Subcutaneous abdominal adipose tissue (tissue), 5 donors: ENCODE results near the gene MOB3A.

Experiments used
- H3K27ac ChIP-seq: one replicate; pipeline ENCODE4 v1.7.0; 2013; ENCODE audit warnings: low read depth, mild to moderate bottlenecking, inconsistent platforms, low read length, moderate library complexity
- H3K27me3 ChIP-seq, 5 donors: one replicate each; pipeline ENCODE4 v1.7.0; 2013; ENCODE audit warnings: low read length in 5 of 5, inconsistent platforms in 1 of 5; ENCODE audit not compliant: control insufficient read depth in 5 of 5, insufficient read depth in 4 of 5
- H3K36me3 ChIP-seq, 5 donors: one replicate each; pipeline ENCODE4 v1.7.0; 2013; ENCODE audit warnings: low read length in 5 of 5; ENCODE audit not compliant: control insufficient read depth in 5 of 5, insufficient read depth in 5 of 5
- H3K4me1 ChIP-seq, 5 donors: one replicate each; pipeline ENCODE4 v1.7.0; 2013; ENCODE audit warnings: low read length in 5 of 5, mild to moderate bottlenecking in 3 of 5, moderate library complexity in 1 of 5; ENCODE audit not compliant: control insufficient read depth in 5 of 5, insufficient read depth in 5 of 5
- H3K4me3 ChIP-seq, 5 donors: one replicate each; pipeline ENCODE4 v1.7.0; 2013; ENCODE audit warnings: low read length in 5 of 5, low read depth in 1 of 5
- H3K9ac ChIP-seq, 5 donors: one replicate each; pipeline ENCODE4 v1.7.0; 2013; ENCODE audit warnings: low read length in 5 of 5, mild to moderate bottlenecking in 4 of 5, moderate library complexity in 3 of 5
- H3K9me3 ChIP-seq, 5 donors: one replicate each; pipeline ENCODE4 v1.7.0; 2013; ENCODE audit warnings: low read length in 5 of 5; ENCODE audit not compliant: control insufficient read depth in 5 of 5
- donor health status: healthy.
- donor health status: healthy.
- donor health status: healthy.
- donor health status: healthy.
- donor health status: healthy.

The MOB3A gene

GRCh38 chr19:2051773-2052704, 44.1 kb downstream of the MOB3A start:
- Histone ChIP-seq H3K4me1 (peaks cover 26 to 75% (median 70%) of the 10 kb centered on the region in 5 donors), H3K9ac (peak overlapping the region; percentile 61 to 84 (median 72)), H3K27ac (peak overlapping the region; percentile 97), H3K4me3 (peak overlapping the region; percentile 57 to 93 (median 60)), H3K36me3 (peaks cover 0 to 13% (median 10%) of the 10 kb centered on the region in 5 donors), H3K27me3 (peaks cover 0 to 4% (median 0%) of the 10 kb centered on the region in 5 donors), H3K9me3 (no peaks in the 10 kb centered on the region)

- Histone ChIP-seq H3K9ac (peak within 1 kb of the TSS; percentile 89 to 95 (median 90)), H3K27ac (peak within 1 kb of the TSS; percentile 98), H3K36me3 (peaks cover 0 to 22% (median 16%) of the 10 kb centered on the region in 5 donors), H3K9me3 (no peaks in the 10 kb centered on the region), H3K4me3 (peak within 1 kb of the TSS; percentile 72 to 98 (median 93)), H3K27me3 (peaks cover 0 to 4% (median 0%) of the 10 kb centered on the region in 5 donors), H3K4me1 (peaks cover 24 to 76% (median 72%) of the 10 kb centered on the region in 5 donors)
Observed at GRCh38 chr19:2050991-2051772, 44.9 kb downstream of the MOB3A start, which contains the start of gene MKNK2. TSS of gene MKNK2 (minus strand) at chr19:2051244. CDS start at chr19:2050851, 393 bp downstream.

GRCh38 chr19:2050349-2050990, 45.7 kb downstream of the MOB3A start:
- no peaks in the 10 kb centered on the region for H3K9me3 ChIP-seq
- peaks cover 0 to 4% (median 0%) of the 10 kb centered on the region in 5 donors for H3K27me3 ChIP-seq
- H3K27ac ChIP-seq: peak overlapping the region; percentile 98
- H3K4me1 ChIP-seq: peaks cover 21 to 76% (median 72%) of the 10 kb centered on the region in 5 donors
- peak overlapping the region; percentile 89 to 95 (median 90) for H3K9ac ChIP-seq
- H3K4me3 ChIP-seq: peak overlapping the region; percentile 72 to 98 (median 93)
- H3K36me3 ChIP-seq: peaks cover 0 to 29% (median 23%) of the 10 kb centered on the region in 5 donors

GRCh38 chr19:2049741-2050348, 46.3 kb downstream of the MOB3A start:
- H3K4me3 ChIP-seq: peak overlapping the region; percentile 72 to 98 (median 93)
- H3K9me3 ChIP-seq: no peaks in the 10 kb centered on the region
- peaks cover 0 to 4% (median 0%) of the 10 kb centered on the region in 5 donors for H3K27me3 ChIP-seq
- H3K27ac ChIP-seq: peak overlapping the region; percentile 98
- H3K36me3 ChIP-seq: peaks cover 0 to 35% (median 29%) of the 10 kb centered on the region in 5 donors
- H3K9ac ChIP-seq: peak overlapping the region; percentile 89 to 95 (median 90)
- H3K4me1 ChIP-seq: peaks cover 20 to 78% (median 74%) of the 10 kb centered on the region in 5 donors

- H3K4me3 ChIP-seq: peak overlapping the region; percentile 72 to 98 (median 93)
- peak overlapping the region; percentile 98 for H3K27ac ChIP-seq
- no peaks in the 10 kb centered on the region for H3K9me3 ChIP-seq
- peaks cover 21 to 82% (median 78%) of the 10 kb centered on the region in 5 donors for H3K4me1 ChIP-seq
- H3K36me3 ChIP-seq: peaks cover 0 to 42% (median 36%) of the 10 kb centered on the region in 5 donors
- H3K9ac ChIP-seq: peak overlapping the region; percentile 89 to 95 (median 90)
- peaks cover 0 to 4% (median 0%) of the 10 kb centered on the region in 5 donors for H3K27me3 ChIP-seq
Observed at GRCh38 chr19:2048959-2049740, 47.0 kb downstream of the MOB3A start.

GRCh38 chr19:2048104-2048958, 47.8 kb downstream of the MOB3A start:
- H3K9me3 ChIP-seq: no peaks in the 10 kb centered on the region
- H3K36me3 ChIP-seq: peaks cover 0 to 50% (median 41%) of the 10 kb centered on the region in 5 donors
- peak overlapping the region; percentile 98 for H3K27ac ChIP-seq
- peaks cover 0 to 4% (median 0%) of the 10 kb centered on the region in 5 donors for H3K27me3 ChIP-seq
- peaks cover 21 to 86% (median 84%) of the 10 kb centered on the region in 5 donors for H3K4me1 ChIP-seq
- peak overlapping the region; percentile 89 to 95 (median 90) for H3K9ac ChIP-seq
- H3K4me3 ChIP-seq: peak overlapping the region in 4 of 5 donors; percentile 79 to 98 (median 94)

- peaks cover 0 to 4% (median 0%) of the 10 kb centered on the region in 5 donors for H3K27me3 ChIP-seq
- peak overlapping the region in 4 of 5 donors; percentile 28 to 95 (median 76) for H3K9ac ChIP-seq
- H3K9me3 ChIP-seq: no peaks in the 10 kb centered on the region
- H3K4me3 ChIP-seq: peak overlapping the region in 3 of 5 donors; percentile 11 to 98 (median 22)
- peaks cover 21 to 92% (median 92%) of the 10 kb centered on the region in 5 donors for H3K4me1 ChIP-seq
- peak overlapping the region; percentile 98 for H3K27ac ChIP-seq
- peaks cover 0 to 58% (median 49%) of the 10 kb centered on the region in 5 donors for H3K36me3 ChIP-seq
Observed at GRCh38 chr19:2047449-2048103, 48.5 kb downstream of the MOB3A start.
